Left colon (tissue), 2 donors: ENCODE data around the gene CST9L. TPM values are rescaled to one million over a fixed set of nuclear protein-coding genes. Genes with fewer than 3 reads are reported as not detected.
"Not testable (repeated sequence)": the region's sequence is repeated elsewhere in the genome, so short reads cannot be mapped to it uniquely, and the experiment has no call there.

Source experiments
- ATAC-seq: fragments of 200-7000 bp; cut with Tn5 transposase; one replicate; pipeline ENCODE4 v1.9.1; 2020; ENCODE audit warnings: mild to moderate bottlenecking, moderate library complexity
- DNase-seq, 2 donors: peaks; one replicate each; pipeline ENCODE4 v3.0.0-alpha.2; 2020
- intact Hi-C, 2 donors: fragments of 100-400 bp; cut with DNase I in 1 of 2; cut with micrococcal nuclease in 1 of 2; formaldehyde crosslinking; loops; one replicate each; pipeline versions ENCODE4 v1.11.2 to v1.14.0; 2022; cut with DNase I, micrococcal nuclease
- total RNA-seq, 2 donors: library from RNA; stranded (reverse); fragmentation: NEBNext Ultra II Directional; extraction: Animal tissue kit (Norgen Biotek cat#: 25700); gene quantifications; one replicate each; pipeline ENCODE4 v1.2.1, GENCODE V29; 2021
- donor health status: DM: no; HTN: no; CAD: no.
- donor health status: DM: yes; HTN: yes; CAD: no.

The CST9L gene
- total RNA-seq, 2 donors from 2014 or later: not detected

GRCh38 chr20:23588434-23589403 lies 20.4 kb upstream of the CST9L start:
- intact Hi-C loops: no loop called here
- no peak for DNase-seq
- ATAC-seq: peak; percentile 31

GRCh38 chr20:23587631-23588030 lies 19.3 kb upstream of the CST9L start:
- ATAC-seq (no peak), DNase-seq (no peak)

GRCh38 chr20:23586735-23587525 lies 18.6 kb upstream of the CST9L start:
- DNase-seq (no peak), ATAC-seq (no peak)
- intact Hi-C loops: no loop called here

More at GRCh38 chr20:23587631-23588030, 19.3 kb upstream of the CST9L start:
- intact Hi-C loops: no loop called here

GRCh38 chr20:23585808-23586734 lies 17.8 kb upstream of the CST9L start:
- no peak for ATAC-seq
- DNase-seq: no peak
- intact Hi-C loops: no loop called here

GRCh38 chr20:23585449-23585807 lies 17.1 kb upstream of the CST9L start:
- no peak for DNase-seq
- no peak for ATAC-seq
- intact Hi-C loops: no loop called here

GRCh38 chr20:23584434-23585199 lies 16.3 kb upstream of the CST9L start:
- DNase-seq: no peak
- no peak for ATAC-seq
- intact Hi-C loops: no loop called here

- intact Hi-C loops: no loop called here
- no peak for DNase-seq
- ATAC-seq: no peak
Measured at GRCh38 chr20:23583526-23583925, 15.2 kb upstream of the CST9L start.

GRCh38 chr20:23582293-23582692 lies 14.0 kb upstream of the CST9L start:
- intact Hi-C loops: no loop called here
- DNase-seq (no peak), ATAC-seq (peak; percentile 19)

- ATAC-seq: peak; percentile 77
- intact Hi-C loops: not testable (repeated sequence)
- peak; percentile 39 to 54 for DNase-seq
Measured at GRCh38 chr20:23581833-23582232, 13.5 kb upstream of the CST9L start.

- ATAC-seq (no peak), DNase-seq (no peak)
- intact Hi-C loops: no loop called here
Measured at GRCh38 chr20:23574977-23575376, 6.7 kb upstream of the CST9L start.

GRCh38 chr20:23570178-23570760 lies 2.0 kb upstream of the CST9L start:
- DNase-seq: no peak
- no peak for ATAC-seq
- intact Hi-C loops: no loop called here

- no peak for DNase-seq
- ATAC-seq: no peak
- intact Hi-C loops: no loop called here
Measured at GRCh38 chr20:23569570-23569969, 1.3 kb upstream of the CST9L start.

- DNase-seq: no peak
- no peak for ATAC-seq
- intact Hi-C loops: no loop called here
Measured at GRCh38 chr20:23568971-23569330, 667 bp upstream of the CST9L start.

GRCh38 chr20:23566199-23566932 lies 1.9 kb downstream of the CST9L start:
- intact Hi-C loops: no loop called here
- DNase-seq (no peak), ATAC-seq (no peak)

GRCh38 chr20:23565503-23566045 lies 2.7 kb downstream of the CST9L start:
- intact Hi-C loops: no loop called here
- no peak for DNase-seq
- ATAC-seq: no peak

GRCh38 chr20:23564927-23565326 lies 3.4 kb downstream of the CST9L start:
- DNase-seq: no peak
- ATAC-seq: no peak
- intact Hi-C loops: no loop called here

GRCh38 chr20:23562721-23563342 lies 5.5 kb downstream of the CST9L start:
- no peak for DNase-seq
- intact Hi-C loops: no loop called here
- ATAC-seq: no peak
